Suprapubic skin (tissue), 3 donors: ENCODE data around the gene HERC2.

Source experiments
- EP300 ChIP-seq: sonication (generic); formaldehyde crosslinking; IDR thresholded peaks from one replicate; pipeline ENCODE4 v1.6.1; 2017; ENCODE audit warnings: antibody characterized with exemption
- TF ChIP-seq, protein P1 (sequence below), 2 donors: fragments of 200-600 bp in 1 of 2; fragments of 450-650 bp in 1 of 2; sonication (generic) in 1 of 2; IDR thresholded peaks; one replicate each; pipeline ENCODE4 v1.5.1; 2016 to 2019; ENCODE audit warnings: antibody characterized with exemption in 2 of 2, mild to moderate bottlenecking in 1 of 2, moderate library complexity in 1 of 2

DNA sequence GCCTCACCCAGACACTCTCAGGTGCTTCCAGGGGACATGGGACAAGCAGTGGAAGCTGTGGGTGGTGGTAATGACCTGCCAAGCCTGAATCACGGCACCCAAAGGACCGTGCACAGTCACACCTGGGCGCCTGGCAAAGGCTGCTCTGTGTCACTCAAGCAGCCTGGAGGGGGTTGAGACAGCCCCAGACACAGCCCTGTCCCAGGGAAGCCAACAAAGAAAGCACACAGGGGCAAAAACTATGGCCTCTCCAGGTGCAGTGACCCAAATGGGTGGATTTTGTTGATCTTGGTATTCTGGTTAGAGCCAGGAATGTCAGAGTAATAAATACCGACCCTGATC lies 207.9 kb downstream of the HERC2 start:
- TF ChIP-seq, protein P1, sequence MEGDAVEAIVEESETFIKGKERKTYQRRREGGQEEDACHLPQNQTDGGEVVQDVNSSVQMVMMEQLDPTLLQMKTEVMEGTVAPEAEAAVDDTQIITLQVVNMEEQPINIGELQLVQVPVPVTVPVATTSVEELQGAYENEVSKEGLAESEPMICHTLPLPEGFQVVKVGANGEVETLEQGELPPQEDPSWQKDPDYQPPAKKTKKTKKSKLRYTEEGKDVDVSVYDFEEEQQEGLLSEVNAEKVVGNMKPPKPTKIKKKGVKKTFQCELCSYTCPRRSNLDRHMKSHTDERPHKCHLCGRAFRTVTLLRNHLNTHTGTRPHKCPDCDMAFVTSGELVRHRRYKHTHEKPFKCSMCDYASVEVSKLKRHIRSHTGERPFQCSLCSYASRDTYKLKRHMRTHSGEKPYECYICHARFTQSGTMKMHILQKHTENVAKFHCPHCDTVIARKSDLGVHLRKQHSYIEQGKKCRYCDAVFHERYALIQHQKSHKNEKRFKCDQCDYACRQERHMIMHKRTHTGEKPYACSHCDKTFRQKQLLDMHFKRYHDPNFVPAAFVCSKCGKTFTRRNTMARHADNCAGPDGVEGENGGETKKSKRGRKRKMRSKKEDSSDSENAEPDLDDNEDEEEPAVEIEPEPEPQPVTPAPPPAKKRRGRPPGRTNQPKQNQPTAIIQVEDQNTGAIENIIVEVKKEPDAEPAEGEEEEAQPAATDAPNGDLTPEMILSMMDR (IDR thresholded peaks at IDR 0.05) = no peak
- no peak for TF ChIP-seq EP300
